ENCODE measurements around the gene ADM5. TPM values are rescaled to one million over a fixed set of nuclear protein-coding genes. Genes with fewer than 3 reads are reported as not detected.

The ADM5 gene
- total RNA-seq, 2 donors from 2014 or later, result 0.24 to 2.0 TPM

DNA sequence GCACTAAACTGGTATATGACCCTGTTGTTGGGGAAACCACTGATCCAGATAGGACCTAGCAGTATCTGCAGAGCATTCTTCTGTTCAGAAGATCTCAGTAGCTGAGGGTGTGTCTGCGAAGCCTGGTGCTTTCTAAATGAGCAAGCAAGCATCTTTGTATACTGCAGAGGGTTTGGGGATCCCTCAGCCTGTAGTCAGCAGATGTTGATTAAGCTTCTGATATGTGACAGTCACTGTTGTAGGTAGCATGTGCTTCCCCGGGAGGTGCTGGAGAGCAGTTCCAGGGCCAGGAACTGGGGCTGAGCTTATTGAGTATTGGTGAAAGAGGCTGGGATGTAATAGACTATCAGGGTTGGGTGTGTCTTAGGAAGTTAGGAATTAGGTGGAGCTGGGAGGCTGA is 45.9 kb upstream of the ADM5 start:
- Histone ChIP-seq H3K9ac (ENCODE audit: low read depth in 2 of 2, low read length in 2 of 2) (peak overlapping the region; percentile 13 to 39), H3K36me3 (no peaks in the 10 kb centered on the region), H3K27me3 (no peaks in the 10 kb centered on the region), H3K9me3 (no peaks in the 10 kb centered on the region), H3K4me3 (no peak overlapping the region), H3K27ac (no peak overlapping the region), H3K4me1 (peaks cover 6% of the 10 kb centered on the region)
- no peak for DNase-seq
- intact Hi-C loops (cut with DNase I), result no loop called here
- TF ChIP-seq, protein P1, sequence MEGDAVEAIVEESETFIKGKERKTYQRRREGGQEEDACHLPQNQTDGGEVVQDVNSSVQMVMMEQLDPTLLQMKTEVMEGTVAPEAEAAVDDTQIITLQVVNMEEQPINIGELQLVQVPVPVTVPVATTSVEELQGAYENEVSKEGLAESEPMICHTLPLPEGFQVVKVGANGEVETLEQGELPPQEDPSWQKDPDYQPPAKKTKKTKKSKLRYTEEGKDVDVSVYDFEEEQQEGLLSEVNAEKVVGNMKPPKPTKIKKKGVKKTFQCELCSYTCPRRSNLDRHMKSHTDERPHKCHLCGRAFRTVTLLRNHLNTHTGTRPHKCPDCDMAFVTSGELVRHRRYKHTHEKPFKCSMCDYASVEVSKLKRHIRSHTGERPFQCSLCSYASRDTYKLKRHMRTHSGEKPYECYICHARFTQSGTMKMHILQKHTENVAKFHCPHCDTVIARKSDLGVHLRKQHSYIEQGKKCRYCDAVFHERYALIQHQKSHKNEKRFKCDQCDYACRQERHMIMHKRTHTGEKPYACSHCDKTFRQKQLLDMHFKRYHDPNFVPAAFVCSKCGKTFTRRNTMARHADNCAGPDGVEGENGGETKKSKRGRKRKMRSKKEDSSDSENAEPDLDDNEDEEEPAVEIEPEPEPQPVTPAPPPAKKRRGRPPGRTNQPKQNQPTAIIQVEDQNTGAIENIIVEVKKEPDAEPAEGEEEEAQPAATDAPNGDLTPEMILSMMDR (IDR thresholded peaks at IDR 0.05), result no peak

- no peaks in the 10 kb centered on the region for H3K9me3 ChIP-seq
- TF ChIP-seq, protein P1 (IDR thresholded peaks at IDR 0.05), result no peak
- DNase-seq, result no peak
- intact Hi-C loops (cut with DNase I), result no loop called here
- no peaks in the 10 kb centered on the region for H3K36me3 ChIP-seq
- peaks cover 6% of the 10 kb centered on the region for H3K4me1 ChIP-seq
- no peak overlapping the region for H3K4me3 ChIP-seq
- H3K27me3 ChIP-seq, result no peaks in the 10 kb centered on the region
- H3K27ac ChIP-seq, result no peak overlapping the region
- no peak overlapping the region for H3K9ac ChIP-seq (ENCODE audit: low read depth in 2 of 2, low read length in 2 of 2)
Measured at GRCh38 chr19:49645592-49645991, 43.8 kb upstream of the ADM5 start.

- H3K27me3 ChIP-seq, result no peaks in the 10 kb centered on the region
Measured at GRCh38 chr19:49645995-49646394, 43.4 kb upstream of the ADM5 start.

GRCh38 chr19:49646586-49646985 is 42.8 kb upstream of the ADM5 start:
- intact Hi-C loops (cut with DNase I), result no loop called here
- no peak overlapping the region for H3K4me3 ChIP-seq
- H3K27ac ChIP-seq, result no peak overlapping the region
- peaks cover 6% of the 10 kb centered on the region for H3K4me1 ChIP-seq
- H3K9me3 ChIP-seq, result no peaks in the 10 kb centered on the region
- no peaks in the 10 kb centered on the region for H3K36me3 ChIP-seq
- H3K9ac ChIP-seq (ENCODE audit: low read depth in 2 of 2, low read length in 2 of 2), result no peak overlapping the region
- DNase-seq, result no peak
- TF ChIP-seq, protein P1 (IDR thresholded peaks at IDR 0.05), result no peak
- no peaks in the 10 kb centered on the region for H3K27me3 ChIP-seq

More at GRCh38 chr19:49645995-49646394, 43.4 kb upstream of the ADM5 start:
- H3K9ac ChIP-seq (ENCODE audit: low read depth in 2 of 2, low read length in 2 of 2), result no peak overlapping the region
- no peaks in the 10 kb centered on the region for H3K9me3 ChIP-seq
- H3K4me3 ChIP-seq, result no peak overlapping the region
- intact Hi-C loops (cut with DNase I), result no loop called here
- no peak for DNase-seq
- TF ChIP-seq, protein P1 (IDR thresholded peaks at IDR 0.05), result no peak
- H3K27ac ChIP-seq, result no peak overlapping the region
- peaks cover 6% of the 10 kb centered on the region for H3K4me1 ChIP-seq
- H3K36me3 ChIP-seq, result no peaks in the 10 kb centered on the region

- TF ChIP-seq, protein P1 (IDR thresholded peaks at IDR 0.05), result no peak
- Histone ChIP-seq H3K4me1 (no peaks in the 10 kb centered on the region), H3K9me3 (no peaks in the 10 kb centered on the region), H3K36me3 (peaks cover 24% of the 10 kb centered on the region), H3K27ac (no peak overlapping the region), H3K9ac (ENCODE audit: low read depth in 2 of 2, low read length in 2 of 2) (no peak overlapping the region), H3K4me3 (no peak overlapping the region), H3K27me3 (no peaks in the 10 kb centered on the region)
- DNase-seq, result no peak
- intact Hi-C loops (cut with DNase I), result no loop called here
Measured at GRCh38 chr19:49651029-49651819, 38.2 kb upstream of the ADM5 start.
